Keratinocyte (primary cell): ENCODE measurements around the gene TMCO6.

ENCODE experiments used
- EZH2 ChIP-seq: IDR thresholded peaks from one replicate; pipeline ENCODE4 v1.6.1; 2012; ENCODE audit warnings: inconsistent platforms, mild to moderate bottlenecking, low read length, moderate library complexity
- TF ChIP-seq, protein P1 (sequence below), 3 experiments: IDR thresholded peaks in 1 of 3; conservative IDR thresholded peaks in 1 of 3; optimal IDR thresholded peaks in 1 of 3; 2 replicates in 2 of 3; 3 replicates in 1 of 3; pipeline versions ENCODE3 to v1.5.1; 2011; ENCODE audit warnings: low read length in 3 of 3, mild to moderate bottlenecking in 3 of 3, moderate library complexity in 2 of 3, control low read depth in 1 of 3, inconsistent platforms in 1 of 3; ENCODE audit not compliant: insufficient read depth in 2 of 3; ENCODE audit errors: extremely low read depth in 1 of 3

DNA sequence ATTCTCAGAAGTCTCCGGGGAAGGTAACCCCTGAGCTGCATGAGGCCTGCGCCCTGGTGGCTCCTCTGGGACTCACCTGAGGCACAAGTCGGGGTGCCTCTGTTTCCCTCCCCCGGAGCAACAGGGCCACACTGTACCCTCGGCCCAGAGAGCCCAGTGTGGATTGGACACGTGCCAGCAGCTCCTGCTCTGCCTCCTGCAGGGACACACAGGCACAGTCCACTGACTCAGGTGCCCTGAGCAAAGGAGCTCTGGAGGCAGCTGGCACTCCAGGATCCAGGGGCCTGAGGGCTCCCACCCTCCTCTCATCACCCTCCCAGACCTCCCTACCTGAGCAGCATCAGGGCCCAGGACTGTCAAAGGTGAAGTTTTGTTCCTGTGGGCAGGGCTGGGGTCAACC, 45.1 kb upstream of the TMCO6 start:
- TF ChIP-seq, protein P1, sequence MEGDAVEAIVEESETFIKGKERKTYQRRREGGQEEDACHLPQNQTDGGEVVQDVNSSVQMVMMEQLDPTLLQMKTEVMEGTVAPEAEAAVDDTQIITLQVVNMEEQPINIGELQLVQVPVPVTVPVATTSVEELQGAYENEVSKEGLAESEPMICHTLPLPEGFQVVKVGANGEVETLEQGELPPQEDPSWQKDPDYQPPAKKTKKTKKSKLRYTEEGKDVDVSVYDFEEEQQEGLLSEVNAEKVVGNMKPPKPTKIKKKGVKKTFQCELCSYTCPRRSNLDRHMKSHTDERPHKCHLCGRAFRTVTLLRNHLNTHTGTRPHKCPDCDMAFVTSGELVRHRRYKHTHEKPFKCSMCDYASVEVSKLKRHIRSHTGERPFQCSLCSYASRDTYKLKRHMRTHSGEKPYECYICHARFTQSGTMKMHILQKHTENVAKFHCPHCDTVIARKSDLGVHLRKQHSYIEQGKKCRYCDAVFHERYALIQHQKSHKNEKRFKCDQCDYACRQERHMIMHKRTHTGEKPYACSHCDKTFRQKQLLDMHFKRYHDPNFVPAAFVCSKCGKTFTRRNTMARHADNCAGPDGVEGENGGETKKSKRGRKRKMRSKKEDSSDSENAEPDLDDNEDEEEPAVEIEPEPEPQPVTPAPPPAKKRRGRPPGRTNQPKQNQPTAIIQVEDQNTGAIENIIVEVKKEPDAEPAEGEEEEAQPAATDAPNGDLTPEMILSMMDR (optimal IDR thresholded peaks at IDR 0.05 in 1 of 3, IDR thresholded peaks at IDR 0.05 in 1 of 3, conservative IDR thresholded peaks at IDR 0.05 in 1 of 3; ENCODE audit: extremely low read depth in 1 of 3, insufficient read depth in 2 of 3, low read length in 3 of 3): no peak
- no peak for TF ChIP-seq EZH2
